Thyroid gland (tissue), 4 donors: ENCODE measurements around the gene SEC14L1. TPM values are rescaled to one million over a fixed set of nuclear protein-coding genes. Genes with fewer than 3 reads are reported as not detected.

ENCODE experiments used
- DNase-seq, 2 donors: peaks; one replicate each; pipeline ENCODE4 v3.0.0-alpha.2; 2019
- H3K27ac ChIP-seq, 3 donors: fragments of 200-600 bp; sonication (generic); 1 replicate in 2 of 3; 2 replicates in 1 of 3; pipeline ENCODE4 v1.5.1; 2016 to 2019; ENCODE audit warnings: mild to moderate bottlenecking in 1 of 3, moderate library complexity in 1 of 3
- H3K27me3 ChIP-seq: fragments of 200-600 bp; sonication (generic); one replicate; pipeline ENCODE4 v1.5.1; 2019
- H3K36me3 ChIP-seq, 2 donors: fragments of 200-600 bp; sonication (generic); one replicate each; pipeline ENCODE4 v1.5.1; 2016 to 2019
- H3K4me1 ChIP-seq, 2 donors: fragments of 200-600 bp; sonication (generic); one replicate each; pipeline ENCODE4 v1.5.1; 2017 to 2019
- H3K4me3 ChIP-seq, 3 donors: fragments of 200-600 bp; sonication (generic); replicated peaks in 1 of 3; 1 replicate in 2 of 3; 2 replicates in 1 of 3; pipeline ENCODE4 v1.5.1; 2016; ENCODE audit warnings: mild to moderate bottlenecking in 1 of 3
- H3K9me3 ChIP-seq: fragments of 200-600 bp; sonication (generic); one replicate; pipeline ENCODE4 v1.5.1; 2017
- CTCF ChIP-seq, 6 experiments: fragments of 200-600 bp in 3 of 6; fragments of 450-650 bp in 3 of 6; sonication (generic) in 3 of 6; IDR thresholded peaks; one replicate each; pipeline ENCODE4 v1.5.1; 2016 to 2019; ENCODE audit warnings: antibody characterized with exemption in 6 of 6, mild to moderate bottlenecking in 2 of 6, inconsistent platforms in 1 of 6, moderate library complexity in 1 of 6
- POLR2A ChIP-seq, 2 donors: fragments of 450-650 bp; IDR thresholded peaks; one replicate each; pipeline ENCODE4 v1.6.1; 2017; ENCODE audit warnings: antibody characterized with exemption in 2 of 2, mild to moderate bottlenecking in 2 of 2, moderate library complexity in 1 of 2
- WGBS, 2 donors: methylation state at CpG; one replicate each; pipeline ENCODE4 v1.1.5; 2017; 5-methylcytosine and 5-hydroxymethylcytosine counted together
- intact Hi-C: fragments of 100-400 bp; cut with DNase I; formaldehyde crosslinking; loops from one replicate; pipeline ENCODE4 v1.15.1; 2023
- total RNA-seq, 4 donors: library from RNA; depleted of rRNA; stranded (reverse); fragments of >200 nt; gene quantifications; one replicate each; pipeline ENCODE4 v1.2.3, GENCODE V29; 2016

Gene SEC14L1
- total RNA-seq, 4 donors from 2014 or later, result 57.6 to 287 (median 102) TPM

GRCh38 chr17:77210946-77211541, 70.3 kb downstream of the SEC14L1 start:
- H3K36me3 ChIP-seq, result peaks cover 76 to 78% of the 10 kb centered on the region in 2 donors
- H3K9me3 ChIP-seq, result no peaks in the 10 kb centered on the region
- H3K27ac ChIP-seq, result peak overlapping the region in 2 of 3 donors; percentile 22 to 59
- DNase-seq, result no peak
- WGBS, 2 donors, result 79 to 89% methylated on average over 22 of the region's 22 CpGs
- peaks cover 28 to 49% of the 10 kb centered on the region in 2 donors for H3K4me1 ChIP-seq
- intact Hi-C loops, result loop anchor here (10.0 kb wide), 1 partner anchor 116 kb away; no protein-coding TSS in a partner anchor
- no peaks in the 10 kb centered on the region for H3K27me3 ChIP-seq
- TF ChIP-seq CTCF (IDR thresholded peaks at IDR 0.05), result no peak
- no peak for TF ChIP-seq POLR2A (IDR thresholded peaks at IDR 0.05)
- no peak overlapping the region for H3K4me3 ChIP-seq

DNA sequence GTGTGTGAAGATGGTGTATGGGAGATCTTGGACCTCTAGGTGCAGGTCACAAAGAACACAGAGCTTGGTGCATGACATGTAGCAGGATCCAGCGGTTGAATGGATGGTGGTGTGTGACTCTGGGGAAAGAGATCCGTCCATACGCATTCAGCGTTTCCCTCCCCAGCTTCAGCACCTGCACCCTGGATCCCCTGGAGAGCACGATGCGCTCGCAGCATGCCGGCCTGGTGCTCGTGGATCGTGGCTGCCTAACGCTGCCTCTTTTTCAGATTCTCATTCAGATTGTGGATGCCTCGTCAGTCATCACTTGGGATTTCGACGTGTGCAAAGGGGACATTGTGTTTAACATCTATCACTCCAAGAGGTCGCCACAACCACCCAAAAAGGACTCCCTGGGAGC, 70.9 kb downstream of the SEC14L1 start:
- intact Hi-C loops, result loop anchor here (10.0 kb wide), 1 partner anchor 117 kb away; no protein-coding TSS in a partner anchor
- 78 to 87% methylated on average over 14 to 15 of the region's 15 CpGs for WGBS, 2 donors
- no peak for DNase-seq
- TF ChIP-seq POLR2A (IDR thresholded peaks at IDR 0.05), result no peak
- no peak for TF ChIP-seq CTCF (IDR thresholded peaks at IDR 0.05)
- H3K4me3 ChIP-seq, result no peak overlapping the region
- no peaks in the 10 kb centered on the region for H3K27me3 ChIP-seq
- H3K4me1 ChIP-seq, result peaks cover 28 to 46% of the 10 kb centered on the region in 2 donors
- peak overlapping the region; percentile 22 to 69 (median 68) for H3K27ac ChIP-seq
- peaks cover 70 to 72% of the 10 kb centered on the region in 2 donors for H3K36me3 ChIP-seq
- no peaks in the 10 kb centered on the region for H3K9me3 ChIP-seq

- peak overlapping the region; percentile 63 to 69 (median 68) for H3K27ac ChIP-seq
- intact Hi-C loops, result loop anchor here (10.0 kb wide), 1 partner anchor 117 kb away; no protein-coding TSS in a partner anchor
- H3K27me3 ChIP-seq, result no peaks in the 10 kb centered on the region
- H3K4me3 ChIP-seq, result no peak overlapping the region
- no peaks in the 10 kb centered on the region for H3K9me3 ChIP-seq
- TF ChIP-seq CTCF (IDR thresholded peaks at IDR 0.05) (no peak), POLR2A (IDR thresholded peaks at IDR 0.05) (no peak)
- DNase-seq, result peak; percentile 91
- 37 to 47% methylated on average over 20 to 21 of the region's 21 CpGs for WGBS, 2 donors
- peaks cover 32 to 46% of the 10 kb centered on the region in 2 donors for H3K4me1 ChIP-seq
- peaks cover 67 to 68% of the 10 kb centered on the region in 2 donors for H3K36me3 ChIP-seq
Measured at GRCh38 chr17:77212081-77212832, 71.5 kb downstream of the SEC14L1 start.

DNA sequence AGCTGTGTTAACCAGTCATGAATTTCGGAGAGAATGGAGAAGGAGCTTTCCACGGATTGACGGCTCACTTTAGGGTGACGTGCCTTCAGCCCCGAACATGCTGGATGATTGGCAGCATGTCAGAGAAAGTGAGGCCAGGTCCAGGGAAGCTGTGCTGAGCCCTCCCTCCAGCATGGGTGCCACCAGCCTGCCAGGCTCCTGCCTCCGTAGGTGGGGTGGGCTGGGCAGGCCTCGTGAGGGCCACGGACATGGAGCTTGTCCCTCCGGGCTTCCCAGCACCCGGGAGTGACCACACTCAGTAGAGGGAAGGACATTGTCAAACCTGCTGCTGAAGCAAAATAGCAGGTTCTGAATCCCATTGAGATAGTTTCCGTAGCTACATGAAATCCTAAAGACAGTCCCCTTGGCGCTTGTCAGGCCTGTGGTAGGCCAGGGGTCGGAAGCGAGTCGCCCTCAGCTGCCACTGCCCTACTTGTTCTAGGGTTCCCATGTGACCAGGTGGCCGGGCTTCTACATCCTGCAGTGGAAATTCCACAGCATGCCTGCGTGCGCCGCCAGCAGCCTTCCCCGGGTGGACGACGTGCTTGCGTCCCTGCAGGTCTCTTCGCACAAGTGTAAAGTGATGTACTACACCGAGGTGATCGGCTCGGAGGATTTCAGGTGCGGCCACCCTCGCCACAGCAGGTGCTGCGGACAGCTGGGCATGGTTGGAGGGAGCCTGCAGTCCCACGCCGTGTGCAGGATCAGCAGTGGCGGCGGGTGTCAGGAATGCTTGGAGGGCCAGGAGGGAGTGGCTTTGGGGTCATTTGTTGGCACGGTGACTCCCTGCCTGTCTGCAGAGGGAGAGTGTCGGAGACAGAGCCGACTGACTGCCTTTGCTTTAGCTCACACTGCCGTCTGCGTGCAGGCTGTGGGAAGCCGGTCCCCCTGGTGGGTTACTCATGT, 72.3 kb downstream of the SEC14L1 start:
- peak overlapping the region; percentile 63 to 69 (median 68) for H3K27ac ChIP-seq
- no peaks in the 10 kb centered on the region for H3K9me3 ChIP-seq
- 77 to 89% methylated on average over 22 to 25 of the region's 40 CpGs for WGBS, 2 donors
- H3K4me1 ChIP-seq, result peaks cover 39 to 55% of the 10 kb centered on the region in 2 donors
- TF ChIP-seq CTCF (IDR thresholded peaks at IDR 0.05) (no peak), POLR2A (IDR thresholded peaks at IDR 0.05) (no peak)
- H3K4me3 ChIP-seq, result no peak overlapping the region
- peaks cover 59 to 60% of the 10 kb centered on the region in 2 donors for H3K36me3 ChIP-seq
- intact Hi-C loops, result loop anchor here (10.0 kb wide), 1 partner anchor 118 kb away; no protein-coding TSS in a partner anchor
- H3K27me3 ChIP-seq, result no peaks in the 10 kb centered on the region
- no peak for DNase-seq
